Suprapubic skin (tissue), 4 donors: ENCODE results near the gene MRPL1. TPM values are rescaled to one million over a fixed set of nuclear protein-coding genes. Genes with fewer than 3 reads are reported as not detected.

Experiments used
- DNase-seq, 2 donors: peaks; one replicate each; pipeline ENCODE4 v3.0.0-alpha.2; 2019; ENCODE audit warnings: low spot score in 2 of 2
- H3K27ac ChIP-seq: fragments of 200-600 bp; sonication (generic); one replicate; pipeline ENCODE4 v1.5.1; 2019
- H3K27me3 ChIP-seq: fragments of 200-600 bp; sonication (generic); one replicate; pipeline ENCODE4 v1.5.1; 2019
- H3K36me3 ChIP-seq: fragments of 200-600 bp; sonication (generic); one replicate; pipeline ENCODE4 v1.5.1; 2019
- H3K4me1 ChIP-seq: fragments of 200-600 bp; sonication (generic); one replicate; pipeline ENCODE4 v1.5.1; 2019
- H3K4me3 ChIP-seq: fragments of 200-600 bp; sonication (generic); one replicate; pipeline ENCODE4 v1.5.1; 2019; ENCODE audit warnings: mild to moderate bottlenecking
- H3K9me3 ChIP-seq: fragments of 200-600 bp; sonication (generic); one replicate; pipeline ENCODE4 v1.5.1; 2019
- EP300 ChIP-seq: sonication (generic); formaldehyde crosslinking; IDR thresholded peaks from one replicate; pipeline ENCODE4 v1.6.1; 2017; ENCODE audit warnings: antibody characterized with exemption
- POLR2A ChIP-seq, 2 donors: fragments of 450-650 bp; IDR thresholded peaks; one replicate each; pipeline ENCODE4 v1.6.1; 2017; ENCODE audit warnings: antibody characterized with exemption in 2 of 2, mild to moderate bottlenecking in 2 of 2, moderate library complexity in 2 of 2
- POLR2AphosphoS5 ChIP-seq, 3 donors: sonication (generic); formaldehyde crosslinking; IDR thresholded peaks; one replicate each; pipeline ENCODE4 v1.6.1; 2017; ENCODE audit warnings: antibody characterized with exemption in 3 of 3
- WGBS: methylation state at CpG from one replicate; pipeline ENCODE4 v1.1.5; 2018; 5-methylcytosine and 5-hydroxymethylcytosine counted together
- total RNA-seq, 4 donors: library from RNA; depleted of rRNA; stranded (reverse); fragments of >200 nt; gene quantifications; one replicate each; pipeline ENCODE4 v1.1.0, GENCODE V29; 2016
- TF ChIP-seq, protein P1 (sequence below), 2 donors: fragments of 200-600 bp in 1 of 2; fragments of 450-650 bp in 1 of 2; sonication (generic) in 1 of 2; IDR thresholded peaks; one replicate each; pipeline ENCODE4 v1.5.1; 2016 to 2019; ENCODE audit warnings: antibody characterized with exemption in 2 of 2, mild to moderate bottlenecking in 1 of 2, moderate library complexity in 1 of 2

MRPL1 gene
- total RNA-seq, 4 donors from 2014 or later = 13.2 to 28.2 (median 15.6) TPM

DNA sequence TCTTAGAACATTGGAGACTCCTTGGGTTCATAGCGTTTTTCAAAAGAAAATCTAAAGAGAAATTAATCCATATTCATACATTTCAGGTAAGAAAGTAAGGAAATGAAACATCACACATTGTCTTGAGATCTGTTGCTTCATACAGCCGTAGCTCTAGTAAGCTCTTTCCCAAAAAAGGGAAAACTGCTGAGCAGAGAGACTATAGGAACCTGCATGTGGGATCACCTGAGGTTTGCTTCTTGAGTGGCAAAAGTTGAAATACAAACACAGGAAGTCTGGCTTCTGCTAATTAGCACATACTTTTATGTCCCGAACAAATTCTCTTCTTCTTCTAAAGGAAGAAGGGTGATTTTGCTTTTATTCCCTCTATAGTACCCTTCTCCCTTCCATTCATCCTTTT lies 57.7 kb downstream of the MRPL1 start:
- 83% methylated on average over 3 of the region's 3 CpGs for WGBS
- Histone ChIP-seq H3K4me3 (no peak overlapping the region), H3K36me3 (peaks cover 4% of the 10 kb centered on the region), H3K27me3 (no peaks in the 10 kb centered on the region), H3K9me3 (no peaks in the 10 kb centered on the region), H3K27ac (no peak overlapping the region), H3K4me1 (no peaks in the 10 kb centered on the region)
- TF ChIP-seq POLR2A (IDR thresholded peaks at IDR 0.05) (no peak), EP300 (no peak), POLR2AphosphoS5 (IDR thresholded peaks at IDR 0.05) (no peak)
- TF ChIP-seq, protein P1, sequence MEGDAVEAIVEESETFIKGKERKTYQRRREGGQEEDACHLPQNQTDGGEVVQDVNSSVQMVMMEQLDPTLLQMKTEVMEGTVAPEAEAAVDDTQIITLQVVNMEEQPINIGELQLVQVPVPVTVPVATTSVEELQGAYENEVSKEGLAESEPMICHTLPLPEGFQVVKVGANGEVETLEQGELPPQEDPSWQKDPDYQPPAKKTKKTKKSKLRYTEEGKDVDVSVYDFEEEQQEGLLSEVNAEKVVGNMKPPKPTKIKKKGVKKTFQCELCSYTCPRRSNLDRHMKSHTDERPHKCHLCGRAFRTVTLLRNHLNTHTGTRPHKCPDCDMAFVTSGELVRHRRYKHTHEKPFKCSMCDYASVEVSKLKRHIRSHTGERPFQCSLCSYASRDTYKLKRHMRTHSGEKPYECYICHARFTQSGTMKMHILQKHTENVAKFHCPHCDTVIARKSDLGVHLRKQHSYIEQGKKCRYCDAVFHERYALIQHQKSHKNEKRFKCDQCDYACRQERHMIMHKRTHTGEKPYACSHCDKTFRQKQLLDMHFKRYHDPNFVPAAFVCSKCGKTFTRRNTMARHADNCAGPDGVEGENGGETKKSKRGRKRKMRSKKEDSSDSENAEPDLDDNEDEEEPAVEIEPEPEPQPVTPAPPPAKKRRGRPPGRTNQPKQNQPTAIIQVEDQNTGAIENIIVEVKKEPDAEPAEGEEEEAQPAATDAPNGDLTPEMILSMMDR (IDR thresholded peaks at IDR 0.05) = no peak
- no peak for DNase-seq

DNA sequence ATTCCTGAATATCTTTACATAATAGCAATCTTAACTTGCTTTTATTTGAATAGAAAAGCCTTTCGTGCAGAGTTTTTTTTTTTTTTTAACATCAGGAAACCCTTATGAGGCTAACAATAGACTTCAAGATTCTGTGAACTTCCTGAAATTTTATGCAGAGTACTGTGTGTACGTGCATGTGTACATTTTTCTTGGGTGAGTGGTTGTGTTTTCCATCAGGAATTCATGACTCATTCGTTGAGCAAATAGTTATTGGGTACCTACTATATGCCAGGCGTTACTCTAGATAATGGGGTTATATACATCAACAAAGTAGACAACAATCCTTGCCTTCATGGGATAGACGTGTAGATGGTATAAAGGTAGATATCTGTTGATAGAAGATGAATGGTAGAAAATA lies 59.1 kb downstream of the MRPL1 start:
- no peak for DNase-seq
- Histone ChIP-seq H3K27me3 (no peaks in the 10 kb centered on the region), H3K4me3 (no peak overlapping the region), H3K36me3 (peaks cover 4% of the 10 kb centered on the region), H3K4me1 (no peaks in the 10 kb centered on the region), H3K27ac (no peak overlapping the region), H3K9me3 (no peaks in the 10 kb centered on the region)
- TF ChIP-seq POLR2A (IDR thresholded peaks at IDR 0.05) (no peak), POLR2AphosphoS5 (IDR thresholded peaks at IDR 0.05) (no peak), EP300 (no peak)
- TF ChIP-seq, protein P1 (IDR thresholded peaks at IDR 0.05) = no peak
- 41% methylated on average over 5 of the region's 5 CpGs for WGBS

DNA sequence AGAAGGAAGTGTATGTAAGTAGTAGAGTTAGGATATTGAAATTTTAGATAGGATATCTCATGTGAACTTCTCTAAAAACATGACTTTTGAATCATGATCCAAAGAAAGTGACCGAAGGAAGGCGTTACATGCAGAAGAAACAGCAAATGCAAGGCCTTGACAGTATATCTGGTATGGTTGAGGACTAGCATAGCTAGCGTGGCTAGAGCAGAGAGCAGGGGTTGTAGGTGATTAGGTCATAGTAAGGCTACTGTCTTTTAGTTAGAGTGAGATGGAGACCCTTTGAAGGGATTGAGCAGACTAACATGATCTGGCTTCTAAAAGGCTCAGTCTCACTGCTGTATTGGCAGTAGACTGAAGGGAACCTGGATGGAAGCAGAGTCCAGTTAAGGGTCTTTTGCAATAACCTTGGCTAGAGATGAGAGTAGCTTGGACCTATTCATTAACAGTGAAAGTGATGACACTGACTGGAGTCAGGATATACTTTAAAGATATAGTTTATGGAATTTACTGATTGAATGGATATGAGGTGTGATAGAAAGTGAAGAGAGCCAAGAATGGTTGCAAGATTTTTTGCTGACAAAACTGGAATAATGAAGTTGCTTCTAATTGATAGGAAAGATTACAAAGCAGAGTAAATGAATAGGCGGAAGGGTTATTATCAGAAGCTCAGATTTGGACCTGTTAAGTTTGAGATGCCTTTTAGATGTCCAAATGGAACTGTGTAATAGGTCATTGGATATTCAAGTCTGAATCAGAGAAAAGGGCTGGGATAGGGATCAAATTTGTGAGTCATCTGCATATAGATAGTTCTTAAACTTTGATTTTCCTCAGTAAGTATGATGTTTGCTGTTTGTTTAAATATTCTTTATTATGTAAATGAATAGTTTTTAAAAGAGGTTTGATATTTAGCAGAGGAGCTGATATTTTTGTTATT lies 59.8 kb downstream of the MRPL1 start:
- no peak for DNase-seq
- 87% methylated on average over 4 of the region's 4 CpGs for WGBS
- Histone ChIP-seq H3K4me1 (peaks cover 7% of the 10 kb centered on the region), H3K9me3 (no peaks in the 10 kb centered on the region), H3K27ac (no peak overlapping the region), H3K36me3 (peaks cover 4% of the 10 kb centered on the region), H3K27me3 (no peaks in the 10 kb centered on the region), H3K4me3 (no peak overlapping the region)
- no peak for TF ChIP-seq POLR2A (IDR thresholded peaks at IDR 0.05)
- TF ChIP-seq EP300 = no peak

DNA sequence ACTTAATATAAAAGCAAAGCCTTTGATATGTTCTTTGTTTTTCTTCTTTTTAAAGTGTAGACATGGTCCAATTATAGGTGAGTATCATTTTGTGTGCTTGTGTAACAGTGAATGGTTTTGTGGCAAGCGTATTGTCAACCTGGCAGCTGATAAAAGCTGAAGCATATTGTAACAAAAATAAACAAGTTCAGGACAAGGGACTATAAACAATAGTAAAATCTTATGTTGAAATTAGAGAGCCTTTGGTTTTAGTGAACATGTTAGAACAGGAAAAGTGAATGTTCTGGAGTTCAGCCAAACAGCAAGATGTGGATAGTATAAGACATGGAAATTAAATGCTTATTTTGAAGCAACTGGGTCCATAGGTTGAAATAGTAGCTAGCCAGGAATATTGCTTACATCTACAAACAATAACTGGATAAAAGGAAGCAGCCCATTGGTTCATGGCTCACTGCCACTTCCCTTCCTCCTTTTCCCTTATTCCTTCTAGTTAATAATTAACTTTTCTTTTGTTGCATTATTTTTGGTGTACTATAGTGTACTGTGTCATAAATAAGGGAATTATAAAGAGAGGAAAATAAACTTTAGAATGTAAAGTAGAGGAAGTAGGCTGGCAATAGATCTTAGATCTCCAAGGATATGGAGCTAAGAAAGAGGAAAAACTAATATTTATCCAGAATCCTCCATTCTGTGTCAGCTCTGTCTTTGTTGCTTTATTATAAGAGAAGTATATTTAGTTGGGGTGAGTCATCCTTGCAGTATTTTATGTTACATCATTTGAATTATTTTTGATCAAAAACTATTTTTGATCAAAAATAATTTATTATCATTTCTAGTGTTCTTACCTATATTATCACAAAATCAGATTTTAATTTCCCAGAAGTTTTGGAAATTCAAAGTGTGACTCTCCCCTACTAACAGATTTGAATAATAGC lies 65.6 kb downstream of the MRPL1 start:
- H3K9me3 ChIP-seq = no peaks in the 10 kb centered on the region
- no peak for DNase-seq
- TF ChIP-seq POLR2AphosphoS5 (IDR thresholded peaks at IDR 0.05) = no peak
- TF ChIP-seq POLR2A (IDR thresholded peaks at IDR 0.05) = no peak
- no peak for TF ChIP-seq EP300
- TF ChIP-seq, protein P1 (IDR thresholded peaks at IDR 0.05) = no peak
- H3K36me3 ChIP-seq = peaks cover 21% of the 10 kb centered on the region
- no peak overlapping the region for H3K4me3 ChIP-seq
- 36% methylated on average over 1 of the region's 1 CpG for WGBS
- no peaks in the 10 kb centered on the region for H3K27me3 ChIP-seq
- H3K27ac ChIP-seq = no peak overlapping the region
- peaks cover 16% of the 10 kb centered on the region for H3K4me1 ChIP-seq

DNA sequence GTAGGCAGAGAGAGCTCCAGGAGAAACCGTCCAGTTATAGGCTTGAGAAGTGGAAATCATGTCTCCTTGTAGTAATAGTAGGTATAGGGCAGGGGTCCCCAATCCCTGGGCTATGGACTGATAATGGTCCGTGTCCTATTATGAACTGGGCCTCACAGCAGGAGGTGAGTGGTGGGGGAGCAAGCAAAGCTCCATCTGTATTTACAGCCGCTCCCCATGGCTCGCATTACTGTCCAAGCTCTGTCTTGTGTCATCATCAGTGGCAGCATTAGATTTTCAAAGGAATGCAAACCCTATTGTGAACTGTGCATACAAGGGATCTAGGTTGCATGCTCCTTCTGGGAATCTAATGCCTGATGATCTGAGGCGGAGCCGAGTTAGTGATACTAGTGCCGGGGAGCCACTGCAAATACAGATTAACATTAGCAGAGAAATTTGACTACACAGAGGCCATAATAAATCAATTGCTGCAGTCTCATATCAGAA lies 67.6 kb downstream of the MRPL1 start:
- Histone ChIP-seq H3K27ac (no peak overlapping the region), H3K4me1 (peaks cover 16% of the 10 kb centered on the region), H3K27me3 (no peaks in the 10 kb centered on the region), H3K4me3 (no peak overlapping the region), H3K36me3 (peaks cover 17% of the 10 kb centered on the region), H3K9me3 (no peaks in the 10 kb centered on the region)
- WGBS = 90% methylated on average over 7 of the region's 7 CpGs
- TF ChIP-seq POLR2AphosphoS5 (IDR thresholded peaks at IDR 0.05) (no peak), EP300 (no peak), POLR2A (IDR thresholded peaks at IDR 0.05) (no peak)
- TF ChIP-seq, protein P1 (IDR thresholded peaks at IDR 0.05) = no peak
- DNase-seq = no peak
